ENCODE measurements around the gene LBX1.

Gene LBX1

DNA sequence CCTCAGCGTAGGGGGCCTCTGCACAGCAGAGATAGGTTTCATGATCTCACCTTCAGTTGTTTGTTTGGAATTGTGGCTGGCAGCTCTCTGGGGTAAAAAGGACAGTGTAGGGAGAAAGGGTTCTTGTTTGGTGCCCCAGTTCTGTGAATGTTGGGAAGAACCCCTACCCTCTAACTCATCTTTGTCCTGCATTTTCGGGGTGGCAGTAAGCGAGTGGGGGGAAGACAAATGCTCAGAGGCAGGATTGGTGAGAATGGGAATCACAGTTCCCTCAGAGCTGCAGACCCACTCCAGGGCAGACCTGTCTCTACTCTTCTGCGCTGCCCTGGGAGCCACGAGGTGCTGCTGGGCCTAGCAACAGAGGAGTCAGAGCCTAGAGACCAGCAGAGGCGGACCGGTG, 1.8 kb upstream of the LBX1 start:
- H3K9me3 ChIP-seq (ENCODE audit: control insufficient read depth, low read length) = no peaks in the 10 kb centered on the region

DNA sequence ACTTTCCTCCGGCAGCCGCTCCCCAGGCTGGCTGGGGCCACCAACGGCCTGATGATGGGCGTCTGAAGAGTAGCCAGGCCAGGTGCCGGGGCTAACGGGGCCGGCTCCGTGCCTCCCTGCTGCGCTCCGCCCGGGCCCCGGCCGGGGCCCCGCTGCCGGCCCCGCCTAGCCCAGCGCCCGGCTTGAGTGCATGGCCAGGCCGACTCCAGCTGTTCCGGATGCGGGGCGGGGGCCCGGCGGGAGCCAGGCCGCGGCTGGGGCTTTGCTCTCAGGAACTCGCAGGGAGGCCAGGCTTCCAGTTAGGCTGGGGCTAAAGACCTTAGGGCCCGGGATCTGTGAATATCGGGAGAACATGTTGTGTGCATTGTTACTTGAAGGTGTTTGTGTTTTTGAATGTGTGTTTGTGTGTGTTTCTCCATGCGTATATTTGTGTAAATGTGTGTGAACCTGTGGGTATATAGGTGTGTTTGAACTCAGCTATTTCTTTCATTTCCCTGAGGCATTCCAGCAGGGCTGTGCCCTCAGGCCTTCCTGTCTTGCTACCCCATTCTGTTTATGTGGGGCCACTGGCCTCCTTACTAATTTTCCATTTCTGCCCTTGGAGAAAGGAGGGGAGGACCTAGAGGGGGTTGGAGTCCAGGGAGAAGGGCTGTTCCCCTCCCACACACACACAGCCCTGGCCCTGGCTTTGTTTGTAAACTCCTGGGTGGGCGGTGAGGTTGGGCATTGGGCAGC, 1.1 kb upstream of the LBX1 start:
- Histone ChIP-seq H3K9me3 (ENCODE audit: control insufficient read depth, low read length) (no peaks in the 10 kb centered on the region), H3K27me3 (replicated peaks; ENCODE audit: control insufficient read depth, insufficient read depth, low read length) (peaks cover 84% of the 10 kb centered on the region), H3K36me3 (ENCODE audit: control insufficient read depth, insufficient read depth, low read length, severe bottlenecking) (no peaks in the 10 kb centered on the region), H3K9ac (ENCODE audit: low read length) (no peak overlapping the region), H3K4me1 (ENCODE audit: control insufficient read depth, insufficient read depth, low read length) (peaks cover 3% of the 10 kb centered on the region), H3K4me3 (ENCODE audit: low read length) (no peak overlapping the region)
- peak; percentile 11 for DNase-seq (ENCODE audit: low read depth)

More for the DNA sequence above, 1.8 kb upstream of the LBX1 start:
- Histone ChIP-seq H3K9ac (ENCODE audit: low read length) (no peak overlapping the region), H3K27me3 (replicated peaks; ENCODE audit: control insufficient read depth, insufficient read depth, low read length) (peaks cover 84% of the 10 kb centered on the region), H3K4me1 (ENCODE audit: control insufficient read depth, insufficient read depth, low read length) (peaks cover 3% of the 10 kb centered on the region), H3K4me3 (ENCODE audit: low read length) (no peak overlapping the region), H3K36me3 (ENCODE audit: control insufficient read depth, insufficient read depth, low read length, severe bottlenecking) (no peaks in the 10 kb centered on the region)
- no peak for DNase-seq (ENCODE audit: low read depth)

DNA sequence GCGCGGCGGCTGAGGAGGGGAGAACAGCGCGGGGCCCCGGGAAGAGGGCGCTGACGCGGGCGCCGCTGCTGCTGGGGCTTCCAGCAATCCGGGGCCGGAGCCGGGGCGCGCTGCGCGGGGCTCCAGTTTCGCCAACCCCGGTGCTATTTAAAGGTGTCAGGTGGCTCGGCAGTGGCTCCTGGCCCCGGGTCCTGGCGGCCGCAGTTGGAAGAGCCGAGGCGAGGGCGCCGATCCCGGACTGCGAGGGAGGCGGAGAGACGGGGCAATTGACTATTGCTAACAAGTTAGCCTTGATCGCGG, 347 bp downstream of the LBX1 start:
- H3K4me1 ChIP-seq (ENCODE audit: control insufficient read depth, insufficient read depth, low read length) = peaks cover 6% of the 10 kb centered on the region
- H3K9me3 ChIP-seq (ENCODE audit: control insufficient read depth, low read length) = peaks cover 1% of the 10 kb centered on the region
- peaks cover 80% of the 10 kb centered on the region for H3K27me3 ChIP-seq (replicated peaks; ENCODE audit: control insufficient read depth, insufficient read depth, low read length)
- H3K9ac ChIP-seq (ENCODE audit: low read length) = no peak overlapping the region
- peak; percentile 10 for DNase-seq (ENCODE audit: low read depth)
- peak overlapping the region; percentile 33 for H3K4me3 ChIP-seq (ENCODE audit: low read length)
- H3K36me3 ChIP-seq (ENCODE audit: control insufficient read depth, insufficient read depth, low read length, severe bottlenecking) = no peaks in the 10 kb centered on the region

DNA sequence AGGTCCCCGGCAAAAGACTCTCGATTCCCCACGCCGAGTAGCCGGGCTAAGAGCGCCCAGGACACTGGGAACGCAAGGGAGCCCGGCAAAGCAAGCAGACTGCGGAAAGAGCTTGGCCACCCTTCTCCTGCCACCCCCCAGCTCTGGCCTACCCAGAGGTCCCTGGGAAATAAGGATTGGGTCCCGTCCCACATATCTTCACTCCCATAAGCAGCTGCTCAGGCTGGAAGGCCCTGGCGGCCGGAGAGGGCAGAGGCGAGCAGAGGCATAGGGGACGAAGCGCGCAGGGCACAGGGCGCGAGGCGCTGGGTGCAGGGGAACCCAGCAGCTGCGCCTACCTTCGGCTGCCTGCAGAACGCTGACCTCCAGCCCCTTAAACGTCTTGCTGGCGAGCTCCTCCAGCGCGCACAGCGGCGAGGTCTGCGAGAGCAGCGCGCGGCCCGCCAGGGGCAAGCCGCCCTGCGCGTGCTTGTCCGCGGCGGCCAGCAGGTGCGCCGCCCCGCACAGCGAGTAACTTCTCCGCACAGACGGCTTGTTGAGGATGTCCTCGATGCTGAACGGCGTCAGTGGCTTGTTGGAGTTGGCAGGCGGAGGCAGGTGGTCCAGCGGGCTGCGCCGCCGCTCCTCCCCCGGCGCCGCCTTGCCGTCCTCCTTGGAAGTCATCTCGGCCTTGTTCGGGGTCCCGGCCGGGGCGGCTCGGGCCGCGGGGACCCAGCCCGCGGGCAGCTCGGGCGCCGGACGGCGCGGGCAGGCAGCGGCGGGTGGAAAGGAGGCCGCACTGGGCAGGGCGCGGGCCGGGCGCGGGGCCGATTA, 904 bp downstream of the LBX1 start:
- H3K9ac ChIP-seq (ENCODE audit: low read length) = no peak overlapping the region
- peaks cover 80% of the 10 kb centered on the region for H3K27me3 ChIP-seq (replicated peaks; ENCODE audit: control insufficient read depth, insufficient read depth, low read length)
- no peak overlapping the region for H3K4me3 ChIP-seq (ENCODE audit: low read length)
- no peaks in the 10 kb centered on the region for H3K36me3 ChIP-seq (ENCODE audit: control insufficient read depth, insufficient read depth, low read length, severe bottlenecking)
- peaks cover 6% of the 10 kb centered on the region for H3K4me1 ChIP-seq (ENCODE audit: control insufficient read depth, insufficient read depth, low read length)
- peak; percentile 8 for DNase-seq (ENCODE audit: low read depth)
- peaks cover 6% of the 10 kb centered on the region for H3K9me3 ChIP-seq (ENCODE audit: control insufficient read depth, low read length)

DNA sequence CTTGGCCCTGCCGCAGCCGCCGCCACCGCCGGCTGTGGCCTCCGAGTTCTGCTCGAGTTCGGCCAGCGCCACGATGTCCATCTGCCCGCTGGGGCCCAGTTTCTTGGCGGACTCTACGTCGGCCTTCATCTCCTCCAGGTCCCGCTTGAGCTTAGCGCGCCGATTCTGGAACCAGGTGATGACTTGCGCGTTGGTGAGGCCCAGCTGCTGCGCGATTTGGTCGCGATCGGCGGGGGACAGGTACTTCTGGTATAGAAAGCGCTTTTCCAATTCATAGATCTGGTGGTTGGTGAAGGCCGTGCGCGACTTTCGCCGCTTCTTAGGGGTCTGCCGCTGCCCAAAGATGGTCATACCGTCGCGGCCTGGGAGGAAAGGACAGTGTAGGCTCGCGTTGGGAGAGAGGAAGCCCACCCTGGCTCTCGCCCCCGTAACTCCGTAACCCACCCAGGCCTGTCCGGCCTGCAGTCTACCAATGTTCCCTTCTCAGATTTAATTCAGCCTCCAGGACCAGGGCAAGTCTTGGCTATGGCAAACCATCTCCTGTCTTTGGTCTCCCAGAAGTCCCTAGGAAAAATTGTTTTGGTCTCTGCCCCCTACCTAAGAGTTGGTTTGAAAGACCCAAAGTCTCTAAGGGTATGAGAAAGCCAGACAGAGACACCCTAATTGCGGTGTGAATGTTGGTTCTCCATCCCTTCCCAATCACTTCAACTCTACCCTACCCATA, 1.7 kb downstream of the LBX1 start:
- Histone ChIP-seq H3K36me3 (ENCODE audit: control insufficient read depth, insufficient read depth, low read length, severe bottlenecking) (no peaks in the 10 kb centered on the region), H3K9ac (ENCODE audit: low read length) (no peak overlapping the region), H3K4me3 (ENCODE audit: low read length) (no peak overlapping the region), H3K4me1 (ENCODE audit: control insufficient read depth, insufficient read depth, low read length) (peaks cover 10% of the 10 kb centered on the region), H3K9me3 (ENCODE audit: control insufficient read depth, low read length) (peaks cover 6% of the 10 kb centered on the region), H3K27me3 (replicated peaks; ENCODE audit: control insufficient read depth, insufficient read depth, low read length) (peaks cover 79% of the 10 kb centered on the region)
- no peak for DNase-seq (ENCODE audit: low read depth)

DNA sequence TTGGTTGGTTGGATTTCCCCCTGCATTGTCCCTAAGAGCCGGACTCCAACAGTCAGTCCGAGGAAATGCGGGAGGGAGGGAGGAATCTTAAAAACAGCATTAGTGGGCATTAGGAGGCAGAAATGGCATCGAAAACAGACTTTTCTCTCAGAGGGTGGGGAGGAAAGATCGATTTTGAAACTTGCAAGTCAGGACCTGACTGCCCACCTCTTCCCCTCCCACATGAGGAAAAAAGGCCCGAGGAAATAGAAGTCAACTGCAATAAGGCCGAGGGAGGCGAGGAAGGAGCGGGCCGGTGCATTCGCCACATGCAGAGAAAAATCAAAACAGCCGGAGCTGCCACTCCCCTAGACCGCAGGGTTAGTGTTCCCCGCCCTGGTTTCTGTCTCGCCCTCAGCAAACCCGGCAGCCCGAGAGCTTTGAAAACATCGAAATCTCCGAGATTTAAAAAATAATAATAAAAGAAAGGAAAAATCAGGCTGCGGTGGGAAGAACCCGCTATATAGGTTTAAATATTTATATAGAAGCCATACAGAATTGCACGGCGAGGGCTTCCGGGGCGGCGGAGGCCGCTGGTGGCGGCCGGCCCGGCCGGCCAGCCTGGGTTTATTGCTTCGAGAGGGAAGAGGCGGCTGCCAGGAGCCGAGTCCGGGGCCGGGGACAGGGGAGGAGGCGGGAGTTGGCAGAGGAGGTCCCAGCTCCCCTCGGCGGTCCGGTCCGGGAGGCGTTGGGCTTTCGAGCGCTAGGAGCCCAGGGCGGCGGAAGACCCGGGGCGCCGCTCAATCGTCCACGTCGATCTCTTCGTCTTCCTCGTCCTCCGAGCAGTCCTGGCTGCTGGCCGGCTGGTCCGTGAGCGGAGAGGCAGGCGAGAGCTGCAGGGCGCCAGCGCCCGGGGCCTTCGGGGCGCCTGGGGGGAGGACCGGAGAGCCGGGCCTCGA, 2.5 kb downstream of the LBX1 start:
- peak; percentile 10 for DNase-seq (ENCODE audit: low read depth)

DNA sequence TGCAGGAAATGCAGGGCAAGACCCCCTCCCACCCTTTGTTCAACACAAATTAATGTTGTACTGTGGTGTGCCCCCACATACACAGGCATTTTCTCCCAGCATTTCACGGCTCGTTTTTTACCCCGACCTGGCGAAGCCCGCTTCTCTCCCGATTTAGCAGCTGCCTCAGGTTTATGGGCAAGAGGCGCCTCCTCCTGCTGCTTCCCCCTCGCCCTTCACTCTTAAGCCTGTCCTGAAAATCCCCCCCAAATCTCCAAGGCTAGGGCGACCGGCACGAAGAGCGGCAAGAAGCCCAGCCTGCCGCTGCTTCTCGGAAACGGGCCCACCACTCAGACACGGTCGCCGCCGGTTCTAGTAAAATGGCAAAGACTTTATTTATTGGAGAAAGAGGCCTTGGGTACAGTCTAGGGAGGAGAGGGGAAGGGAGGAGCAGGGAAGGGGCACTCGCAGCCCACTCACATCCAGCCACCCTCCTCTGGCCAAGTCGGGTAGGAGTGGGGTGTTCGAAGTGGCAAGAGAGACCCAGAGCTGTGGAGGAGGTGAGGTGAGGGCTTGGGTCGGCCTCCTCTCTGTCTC, 3.3 kb downstream of the LBX1 start:
- H3K27me3 ChIP-seq (replicated peaks; ENCODE audit: control insufficient read depth, insufficient read depth, low read length) = peaks cover 76% of the 10 kb centered on the region
- H3K36me3 ChIP-seq (ENCODE audit: control insufficient read depth, insufficient read depth, low read length, severe bottlenecking) = no peaks in the 10 kb centered on the region
- H3K4me1 ChIP-seq (ENCODE audit: control insufficient read depth, insufficient read depth, low read length) = peaks cover 10% of the 10 kb centered on the region
- H3K9ac ChIP-seq (ENCODE audit: low read length) = no peak overlapping the region
- no peak overlapping the region for H3K4me3 ChIP-seq (ENCODE audit: low read length)
- H3K9me3 ChIP-seq (ENCODE audit: control insufficient read depth, low read length) = peaks cover 6% of the 10 kb centered on the region
- no peak for DNase-seq (ENCODE audit: low read depth)

More for the DNA sequence above, 2.5 kb downstream of the LBX1 start:
- H3K9me3 ChIP-seq (ENCODE audit: control insufficient read depth, low read length) = peaks cover 6% of the 10 kb centered on the region
- H3K27me3 ChIP-seq (replicated peaks; ENCODE audit: control insufficient read depth, insufficient read depth, low read length) = peaks cover 76% of the 10 kb centered on the region
- H3K4me1 ChIP-seq (ENCODE audit: control insufficient read depth, insufficient read depth, low read length) = peaks cover 10% of the 10 kb centered on the region
- no peaks in the 10 kb centered on the region for H3K36me3 ChIP-seq (ENCODE audit: control insufficient read depth, insufficient read depth, low read length, severe bottlenecking)
- no peak overlapping the region for H3K9ac ChIP-seq (ENCODE audit: low read length)
- peak overlapping the region; percentile 44 for H3K4me3 ChIP-seq (ENCODE audit: low read length)

DNA sequence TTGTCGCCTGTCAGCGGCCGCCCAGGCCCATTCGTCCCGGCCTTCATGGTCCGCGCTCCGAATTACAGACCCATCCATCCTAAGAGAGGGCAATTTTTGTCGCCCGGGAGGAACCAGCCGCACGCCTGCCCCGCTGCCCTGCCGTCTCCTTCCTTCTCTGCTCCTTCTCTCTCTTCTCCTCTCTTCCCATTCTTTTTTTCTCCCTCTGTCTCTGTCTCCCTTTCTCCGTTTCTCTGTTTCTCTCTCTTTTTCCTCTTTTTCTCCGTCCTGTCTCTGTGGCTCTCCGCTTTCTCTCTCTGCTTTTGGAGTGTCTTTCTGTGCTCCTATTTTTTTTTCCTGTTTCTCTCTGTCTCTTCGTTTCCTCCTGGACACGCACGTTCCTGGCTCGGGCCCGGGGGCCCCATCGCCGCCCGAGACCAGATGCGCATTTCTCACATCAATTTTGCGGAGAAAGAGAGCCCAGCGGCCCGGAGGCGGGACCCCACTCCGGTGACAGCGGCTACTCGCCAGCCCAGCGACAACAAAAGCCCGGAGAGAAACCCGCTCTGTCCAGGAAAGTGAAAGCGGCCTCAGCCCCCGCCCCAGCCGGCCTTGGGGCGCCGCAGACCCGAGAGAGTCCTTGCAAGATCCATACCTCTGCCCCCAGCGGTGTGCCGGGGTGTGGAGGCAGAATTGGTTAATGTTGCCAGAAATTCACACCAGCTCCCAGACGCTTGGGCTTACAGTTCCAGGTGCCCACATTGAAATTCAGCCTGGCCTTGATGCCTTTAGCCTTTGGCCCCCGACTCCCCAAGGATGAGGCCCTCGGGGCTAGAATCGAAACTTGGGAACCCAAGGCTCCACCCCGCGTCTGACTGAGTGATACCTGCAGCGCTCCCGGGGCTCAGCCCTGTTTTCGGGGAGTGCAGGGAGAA, 4.1 kb downstream of the LBX1 start:
- DNase-seq (ENCODE audit: low read depth) = no peak
- no peak overlapping the region for H3K9ac ChIP-seq (ENCODE audit: low read length)
- no peak overlapping the region for H3K4me3 ChIP-seq (ENCODE audit: low read length)
- peaks cover 6% of the 10 kb centered on the region for H3K9me3 ChIP-seq (ENCODE audit: control insufficient read depth, low read length)
- peaks cover 76% of the 10 kb centered on the region for H3K27me3 ChIP-seq (replicated peaks; ENCODE audit: control insufficient read depth, insufficient read depth, low read length)
- H3K36me3 ChIP-seq (ENCODE audit: control insufficient read depth, insufficient read depth, low read length, severe bottlenecking) = no peaks in the 10 kb centered on the region
- peaks cover 10% of the 10 kb centered on the region for H3K4me1 ChIP-seq (ENCODE audit: control insufficient read depth, insufficient read depth, low read length)

DNA sequence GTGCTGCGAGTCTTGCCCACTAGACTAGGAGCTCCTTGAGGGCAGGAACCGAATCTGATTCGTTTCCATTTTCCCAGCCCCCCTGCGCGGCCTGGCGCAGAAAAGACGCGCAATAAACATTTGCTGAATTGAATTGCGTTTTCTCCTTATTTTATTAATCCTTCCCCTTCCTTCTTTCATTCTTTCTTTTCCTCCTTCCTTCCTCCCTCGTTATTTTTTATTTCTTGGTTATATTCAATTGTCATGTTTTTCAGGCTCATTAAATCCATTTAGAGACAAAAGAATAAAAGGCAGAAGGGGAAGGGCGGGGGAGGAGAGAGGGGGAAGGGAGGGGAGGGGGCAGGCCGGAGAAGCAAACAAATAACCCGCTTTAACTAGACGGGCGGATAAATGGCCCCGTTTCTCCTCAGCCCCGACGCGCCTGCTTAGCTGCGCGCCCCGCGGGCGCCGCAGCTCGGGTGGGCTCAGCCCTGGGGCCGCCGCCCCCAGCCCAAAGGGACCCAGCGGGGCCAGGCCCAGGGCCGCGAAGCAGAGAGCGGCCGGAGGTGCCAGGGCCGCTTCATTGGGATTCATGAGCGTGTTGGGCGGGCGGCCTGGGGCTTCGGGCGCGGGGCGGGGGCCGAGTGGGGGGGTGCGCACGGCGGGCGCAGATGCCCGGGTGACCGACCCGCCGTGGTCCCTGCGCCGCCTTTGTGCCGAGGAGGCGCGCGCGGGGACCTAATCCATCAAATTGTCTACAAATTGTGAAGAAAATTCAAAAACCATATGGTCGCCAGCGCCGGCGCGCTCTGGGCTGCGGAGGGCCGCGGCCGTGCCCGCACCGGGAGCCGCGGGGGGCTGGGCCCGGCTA, 5.0 kb downstream of the LBX1 start:
- H3K9me3 ChIP-seq (ENCODE audit: control insufficient read depth, low read length) = peaks cover 6% of the 10 kb centered on the region
- no peak for DNase-seq (ENCODE audit: low read depth)
- H3K27me3 ChIP-seq (replicated peaks; ENCODE audit: control insufficient read depth, insufficient read depth, low read length) = peaks cover 85% of the 10 kb centered on the region
- no peak overlapping the region for H3K9ac ChIP-seq (ENCODE audit: low read length)
- no peaks in the 10 kb centered on the region for H3K36me3 ChIP-seq (ENCODE audit: control insufficient read depth, insufficient read depth, low read length, severe bottlenecking)
- H3K4me1 ChIP-seq (ENCODE audit: control insufficient read depth, insufficient read depth, low read length) = peaks cover 10% of the 10 kb centered on the region
- no peak overlapping the region for H3K4me3 ChIP-seq (ENCODE audit: low read length)
